Mesodermal cell (in vitro differentiated cells): ENCODE results near the gene ASPDH.
A peak's percentile ranks its signal among the peaks of the same experiment; 100 is the strongest.

Experiments
- H3K27ac ChIP-seq: 2 replicates; pipeline ENCODE4 v1.7.0; 2013; ENCODE audit warnings: mild to moderate bottlenecking, low read depth, low read length, moderate library complexity; ENCODE audit not compliant: severe bottlenecking
- H3K36me3 ChIP-seq: 2 replicates; pipeline ENCODE4 v1.7.1; 2013; ENCODE audit warnings: mild to moderate bottlenecking, low read length, moderate library complexity; ENCODE audit not compliant: control insufficient read depth, insufficient read depth
- H3K4me1 ChIP-seq: one replicate; pipeline ENCODE4 v1.7.1; 2013; ENCODE audit warnings: mild to moderate bottlenecking, low read length; ENCODE audit not compliant: insufficient read depth, control insufficient read depth, poor library complexity, severe bottlenecking
- H3K4me3 ChIP-seq: 2 replicates; pipeline ENCODE4 v1.7.0; 2013; ENCODE audit warnings: low read length, control low read depth, mild to moderate bottlenecking; ENCODE audit not compliant: insufficient read depth, poor library complexity, severe bottlenecking; ENCODE audit errors: extremely low read depth
- H3K9me3 ChIP-seq: 2 replicates; pipeline ENCODE4 v1.7.1; 2013; ENCODE audit warnings: mild to moderate bottlenecking, low read length, moderate library complexity; ENCODE audit not compliant: control insufficient read depth
- WGBS, 2 experiments: methylation state at CpG; one replicate each; pipeline ENCODE4 v1.1.5; 2013; ENCODE audit warnings: missing lambda C conversion rate in 2 of 2; ENCODE audit not compliant: insufficient coverage in 2 of 2; 5-methylcytosine and 5-hydroxymethylcytosine counted together

ASPDH gene

GRCh38 chr19:50501568-50502475, 11.9 kb downstream of the ASPDH start:
- no peaks in the 10 kb centered on the region for H3K36me3 ChIP-seq
- WGBS, 2 experiments: 80 to 81% methylated on average over 18 to 19 of the region's 25 CpGs
- peaks cover 5% of the 10 kb centered on the region for H3K4me1 ChIP-seq
- H3K9me3 ChIP-seq: no peaks in the 10 kb centered on the region
- H3K27ac ChIP-seq: no peak overlapping the region
- no peak overlapping the region for H3K4me3 ChIP-seq

- no peak overlapping the region for H3K4me3 ChIP-seq
- H3K36me3 ChIP-seq: no peaks in the 10 kb centered on the region
- 70 to 75% methylated on average over 7 to 10 of the region's 12 CpGs for WGBS, 2 experiments
- no peaks in the 10 kb centered on the region for H3K9me3 ChIP-seq
- H3K4me1 ChIP-seq: peaks cover 5% of the 10 kb centered on the region
- H3K27ac ChIP-seq: no peak overlapping the region
These were observed 12.5 kb downstream of the ASPDH start for GRCh38 chr19:50501186-50501567.

GRCh38 chr19:50500753-50501151, 13.0 kb downstream of the ASPDH start:
- no peak overlapping the region for H3K4me3 ChIP-seq
- H3K36me3 ChIP-seq: no peaks in the 10 kb centered on the region
- no peak overlapping the region for H3K27ac ChIP-seq
- WGBS, 2 experiments: 61 to 62% methylated on average over 4 to 7 of the region's 10 CpGs
- H3K9me3 ChIP-seq: no peaks in the 10 kb centered on the region
- H3K4me1 ChIP-seq: peaks cover 5% of the 10 kb centered on the region

- Histone ChIP-seq H3K9me3 (no peaks in the 10 kb centered on the region), H3K36me3 (no peaks in the 10 kb centered on the region), H3K4me1 (peaks cover 5% of the 10 kb centered on the region), H3K4me3 (no peak overlapping the region), H3K27ac (no peak overlapping the region)
- 34 to 38% methylated on average over 18 to 24 of the region's 27 CpGs for WGBS, 2 experiments
These were observed 13.5 kb downstream of the ASPDH start for GRCh38 chr19:50500060-50500752.

GRCh38 chr19:50498219-50499056, 15.3 kb downstream of the ASPDH start:
- Histone ChIP-seq H3K4me3 (no peak overlapping the region), H3K9me3 (no peaks in the 10 kb centered on the region), H3K27ac (no peak overlapping the region), H3K36me3 (no peaks in the 10 kb centered on the region), H3K4me1 (peaks cover 5% of the 10 kb centered on the region)
- whole genome bisulfite sequencing, 2 experiments: 80 to 84% methylated on average over 11 of the region's 11 CpGs

- Histone ChIP-seq H3K4me3 (no peak overlapping the region), H3K9me3 (no peaks in the 10 kb centered on the region), H3K27ac (peak overlapping the region; percentile 26), H3K4me1 (peaks cover 5% of the 10 kb centered on the region), H3K36me3 (no peaks in the 10 kb centered on the region)
- WGBS, 2 experiments: 67 to 75% methylated on average over 6 to 8 of the region's 8 CpGs
These were observed 16.7 kb downstream of the ASPDH start for GRCh38 chr19:50497022-50497405.

- Histone ChIP-seq H3K36me3 (no peaks in the 10 kb centered on the region), H3K4me3 (no peak overlapping the region), H3K4me1 (peaks cover 5% of the 10 kb centered on the region), H3K9me3 (no peaks in the 10 kb centered on the region), H3K27ac (peak overlapping the region; percentile 26)
- WGBS, 2 experiments: 62 to 81% methylated on average over 15 to 16 of the region's 30 CpGs
These were observed 17.3 kb downstream of the ASPDH start for GRCh38 chr19:50496189-50497021.

- Histone ChIP-seq H3K9me3 (no peaks in the 10 kb centered on the region), H3K4me1 (peaks cover 2% of the 10 kb centered on the region), H3K36me3 (no peaks in the 10 kb centered on the region), H3K4me3 (no peak overlapping the region), H3K27ac (no peak overlapping the region)
- 78 to 91% methylated on average over 2 to 4 of the region's 5 CpGs for WGBS, 2 experiments
These were observed 18.6 kb downstream of the ASPDH start for GRCh38 chr19:50495020-50495531.

- H3K4me3 ChIP-seq: no peak overlapping the region
- 46 to 58% methylated on average over 2 to 5 of the region's 7 CpGs for WGBS, 2 experiments
These were observed 19.3 kb downstream of the ASPDH start for GRCh38 chr19:50494186-50495019.

More at GRCh38 chr19:50494186-50495019, 19.3 kb downstream of the ASPDH start:
- Histone ChIP-seq H3K27ac (no peak overlapping the region), H3K9me3 (no peaks in the 10 kb centered on the region), H3K36me3 (no peaks in the 10 kb centered on the region), H3K4me1 (no peaks in the 10 kb centered on the region)
